ENCODE results near the gene PTPA. TPM values are rescaled to one million over a fixed set of nuclear protein-coding genes. Genes with fewer than 3 reads are reported as not detected.

PTPA gene
- total and polyA plus RNA-seq, 2 donors (not counting 1 experiment from before 2014, with no cell fraction given) = 35.0 to 73.9 TPM

DNA sequence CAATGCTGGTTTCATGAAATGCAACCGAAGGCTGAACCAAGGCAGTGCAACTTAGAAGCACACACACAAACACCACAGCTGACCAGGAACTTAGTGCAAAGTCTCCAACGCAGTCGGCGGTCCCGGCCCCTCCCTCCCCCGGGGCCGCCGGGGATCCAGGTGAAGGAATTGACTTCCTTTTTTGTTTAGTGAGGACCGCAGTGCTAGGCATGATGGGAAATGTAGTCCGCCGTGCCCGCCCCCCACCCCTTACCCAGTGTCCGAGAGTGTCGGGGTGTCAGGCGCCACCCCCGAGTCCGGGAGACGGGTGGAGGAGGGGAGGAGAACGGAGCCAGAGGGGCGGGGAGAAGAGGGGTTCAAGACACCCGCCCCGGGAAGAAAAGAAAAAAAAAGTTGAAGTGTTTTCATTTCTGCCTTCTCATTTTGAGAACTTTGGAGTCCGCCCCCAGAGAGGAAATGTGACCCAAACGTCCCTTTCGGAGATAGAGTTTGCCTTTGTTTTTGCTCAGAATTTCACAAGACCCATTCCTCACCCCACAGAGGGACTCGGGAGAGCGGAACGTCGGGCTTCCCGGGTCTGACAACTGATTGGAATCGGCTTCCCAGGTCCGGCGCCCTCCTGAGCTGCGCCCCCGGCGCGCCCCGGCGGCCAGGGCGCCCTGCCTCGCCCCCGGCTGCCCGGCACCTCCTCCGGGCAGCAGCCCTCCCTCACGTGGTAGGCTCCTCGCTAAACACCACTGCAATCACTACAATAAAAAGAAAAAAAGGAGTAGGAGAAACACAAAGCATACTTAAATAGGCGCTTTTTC lies 64.8 kb downstream of the PTPA start:
- Histone ChIP-seq H3K4me3 (ENCODE audit: control extremely low read depth in 1 of 5, extremely low read depth in 1 of 5, insufficient read depth in 1 of 5, low read depth in 2 of 5, low read length in 4 of 5) (peak overlapping the region; percentile 50 to 94 (median 69)), H3K27ac (ENCODE audit: low read length in 2 of 2) (no peak overlapping the region), H3K9me3 (ENCODE audit: control extremely low read depth in 1 of 3, control insufficient read depth in 2 of 3, insufficient read depth in 1 of 3, low read length in 2 of 3) (no peaks in the 10 kb centered on the region), H3K4me2 (replicated peaks; ENCODE audit: low read depth, low read length, poor library complexity, severe bottlenecking) (peak overlapping the region; percentile 100), H3K4me1 (ENCODE audit: control insufficient read depth in 2 of 2, insufficient read depth in 2 of 2, low read length in 2 of 2) (peaks cover 22 to 34% of the 10 kb centered on the region in 2 donors), H3K79me2 (ENCODE audit: control insufficient read depth, insufficient read depth, low read length) (no peaks in the 10 kb centered on the region), H3K27me3 (replicated peaks in 1 of 4; ENCODE audit: control extremely low read depth in 1 of 4, control insufficient read depth in 3 of 4, insufficient read depth in 4 of 4, low read length in 3 of 4) (peaks cover 0 to 31% (median 18%) of the 10 kb centered on the region in 4 experiments), H3K9ac (ENCODE audit: low read length) (peak overlapping the region; percentile 72), H2AFZ (ENCODE audit: insufficient read depth, low read depth, low read length, poor library complexity, severe bottlenecking) (peak overlapping the region; percentile 91), H3K36me3 (replicated peaks in 1 of 2; ENCODE audit: control extremely low read depth in 1 of 2, control insufficient read depth in 1 of 2, extremely low read depth in 1 of 2, insufficient read depth in 2 of 2, low read length in 1 of 2) (no peaks in the 10 kb centered on the region), H4K20me1 (ENCODE audit: control insufficient read depth, insufficient read depth, low read length, poor library complexity, severe bottlenecking) (no peaks in the 10 kb centered on the region)
- Mint-ChIP-seq H3K4me3 (peak overlapping the region; percentile 93), H3K27me3 (peaks cover 19% of the 10 kb centered on the region), H3K4me1 (peaks cover 22% of the 10 kb centered on the region), H3K27ac (peak overlapping the region; percentile 69), H3K9me3 (ENCODE audit: insufficient read depth) (no peaks in the 10 kb centered on the region)
- TF ChIP-seq, protein P1, sequence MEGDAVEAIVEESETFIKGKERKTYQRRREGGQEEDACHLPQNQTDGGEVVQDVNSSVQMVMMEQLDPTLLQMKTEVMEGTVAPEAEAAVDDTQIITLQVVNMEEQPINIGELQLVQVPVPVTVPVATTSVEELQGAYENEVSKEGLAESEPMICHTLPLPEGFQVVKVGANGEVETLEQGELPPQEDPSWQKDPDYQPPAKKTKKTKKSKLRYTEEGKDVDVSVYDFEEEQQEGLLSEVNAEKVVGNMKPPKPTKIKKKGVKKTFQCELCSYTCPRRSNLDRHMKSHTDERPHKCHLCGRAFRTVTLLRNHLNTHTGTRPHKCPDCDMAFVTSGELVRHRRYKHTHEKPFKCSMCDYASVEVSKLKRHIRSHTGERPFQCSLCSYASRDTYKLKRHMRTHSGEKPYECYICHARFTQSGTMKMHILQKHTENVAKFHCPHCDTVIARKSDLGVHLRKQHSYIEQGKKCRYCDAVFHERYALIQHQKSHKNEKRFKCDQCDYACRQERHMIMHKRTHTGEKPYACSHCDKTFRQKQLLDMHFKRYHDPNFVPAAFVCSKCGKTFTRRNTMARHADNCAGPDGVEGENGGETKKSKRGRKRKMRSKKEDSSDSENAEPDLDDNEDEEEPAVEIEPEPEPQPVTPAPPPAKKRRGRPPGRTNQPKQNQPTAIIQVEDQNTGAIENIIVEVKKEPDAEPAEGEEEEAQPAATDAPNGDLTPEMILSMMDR (IDR thresholded peaks at IDR 0.05) = no peak
- TF ChIP-seq EZH2 (IDR thresholded peaks at IDR 0.05; ENCODE audit: borderline replicate concordance, insufficient read depth, low read depth, low read length, poor library complexity, severe bottlenecking) = no peak
- ATAC-seq (ENCODE audit: low read depth) (peak; percentile 16), DNase-seq (peak; percentile 82)
- POLR2A ChIA-PET = interaction anchor here (2.5 to 3.3 kb wide), 2 partner anchors 37 to 208 kb away, joined by 8 to 15 read pairs; no protein-coding TSS in a partner anchor
- intact Hi-C loops (cut with micrococcal nuclease) = loop anchor here (1.0 to 10.0 kb wide), 4 partner anchors 35 to 450 kb away; partner anchors contain the start of gene NTMT1
- CTCF ChIA-PET = interaction anchor here (0.6 to 22.0 kb wide), 5 partner anchors 38 to 448 kb away, joined by 3 to 382 read pairs (median 26); partner anchors contain the start of gene NTMT1
- WGBS (ENCODE audit: insufficient coverage) = 1% methylated on average over 18 of the region's 47 CpGs
